Coronary artery (tissue), 2 donors: ENCODE measurements around the gene GTF2IRD1.
"Not testable (repeated sequence)": the region's sequence is repeated elsewhere in the genome, so short reads cannot be mapped to it uniquely, and the experiment has no call there.

ENCODE experiments used
- DNase-seq: peaks from one replicate; pipeline ENCODE4 v3.0.0-alpha.2; 2017; ENCODE audit warnings: low spot score
- H3K27ac ChIP-seq, 2 donors: fragments of 200-600 bp; sonication (generic); one replicate each; pipeline ENCODE4 v1.5.1; 2016 to 2019
- H3K4me3 ChIP-seq: fragments of 200-600 bp; sonication (generic); 2 replicates; pipeline ENCODE4 v1.5.1; 2016; ENCODE audit warnings: mild to moderate bottlenecking, moderate library complexity
- TF ChIP-seq, protein P1 (sequence below): fragments of 200-600 bp; sonication (generic); IDR thresholded peaks from one replicate; pipeline ENCODE4 v1.5.1; 2019; ENCODE audit warnings: antibody characterized with exemption

Gene GTF2IRD1

DNA sequence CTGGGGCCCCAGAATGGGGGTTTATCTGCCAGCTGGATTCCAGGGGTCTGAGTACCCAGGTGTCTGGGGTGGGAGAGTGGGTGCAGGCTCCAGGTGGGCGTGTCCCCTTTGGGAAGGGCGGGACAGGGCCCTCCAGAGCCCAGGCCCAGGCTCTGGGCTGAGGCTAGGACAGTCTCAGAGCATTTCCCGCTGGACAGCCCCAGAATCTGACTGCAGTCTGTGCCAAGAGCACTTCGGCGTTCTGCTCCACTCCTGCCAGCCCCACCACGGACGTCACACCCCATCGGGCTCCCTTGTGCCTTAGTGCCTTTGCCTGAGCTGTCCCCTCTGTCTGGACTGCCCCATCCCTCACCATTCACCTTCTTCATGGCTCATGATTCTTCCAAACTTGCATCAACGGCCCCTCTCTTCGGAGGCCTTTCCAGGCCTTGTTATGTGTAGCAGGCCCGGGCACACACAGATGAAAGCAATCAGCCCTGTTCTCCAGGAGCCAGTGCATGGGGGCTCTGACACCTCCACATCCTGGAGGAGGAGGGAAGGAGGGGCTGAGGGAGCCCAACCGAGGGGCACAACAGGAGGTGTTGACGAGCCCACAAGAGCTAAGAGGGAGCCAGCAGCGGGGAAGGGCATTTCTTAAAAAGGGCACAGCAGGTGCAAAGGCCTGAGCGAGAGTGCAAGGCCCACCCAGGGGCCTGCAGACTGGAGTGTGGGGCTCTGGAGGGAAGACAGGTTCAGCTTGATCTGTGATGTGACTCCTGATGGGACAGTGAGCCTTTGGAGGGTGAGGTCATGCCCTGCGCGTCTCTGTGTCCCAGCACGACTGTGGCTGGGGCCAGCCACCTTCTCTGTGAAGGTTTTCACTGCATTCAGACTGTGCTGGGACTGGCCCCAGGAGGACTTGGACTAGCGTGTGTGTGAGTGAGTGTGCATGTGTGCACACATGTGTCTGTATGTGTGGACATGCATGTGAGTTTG lies 41.7 kb downstream of the GTF2IRD1 start:
- no peak overlapping the region for H3K4me3 ChIP-seq
- no peak for DNase-seq
- H3K27ac ChIP-seq: no peak overlapping the region
- TF ChIP-seq, protein P1, sequence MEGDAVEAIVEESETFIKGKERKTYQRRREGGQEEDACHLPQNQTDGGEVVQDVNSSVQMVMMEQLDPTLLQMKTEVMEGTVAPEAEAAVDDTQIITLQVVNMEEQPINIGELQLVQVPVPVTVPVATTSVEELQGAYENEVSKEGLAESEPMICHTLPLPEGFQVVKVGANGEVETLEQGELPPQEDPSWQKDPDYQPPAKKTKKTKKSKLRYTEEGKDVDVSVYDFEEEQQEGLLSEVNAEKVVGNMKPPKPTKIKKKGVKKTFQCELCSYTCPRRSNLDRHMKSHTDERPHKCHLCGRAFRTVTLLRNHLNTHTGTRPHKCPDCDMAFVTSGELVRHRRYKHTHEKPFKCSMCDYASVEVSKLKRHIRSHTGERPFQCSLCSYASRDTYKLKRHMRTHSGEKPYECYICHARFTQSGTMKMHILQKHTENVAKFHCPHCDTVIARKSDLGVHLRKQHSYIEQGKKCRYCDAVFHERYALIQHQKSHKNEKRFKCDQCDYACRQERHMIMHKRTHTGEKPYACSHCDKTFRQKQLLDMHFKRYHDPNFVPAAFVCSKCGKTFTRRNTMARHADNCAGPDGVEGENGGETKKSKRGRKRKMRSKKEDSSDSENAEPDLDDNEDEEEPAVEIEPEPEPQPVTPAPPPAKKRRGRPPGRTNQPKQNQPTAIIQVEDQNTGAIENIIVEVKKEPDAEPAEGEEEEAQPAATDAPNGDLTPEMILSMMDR: no peak

DNA sequence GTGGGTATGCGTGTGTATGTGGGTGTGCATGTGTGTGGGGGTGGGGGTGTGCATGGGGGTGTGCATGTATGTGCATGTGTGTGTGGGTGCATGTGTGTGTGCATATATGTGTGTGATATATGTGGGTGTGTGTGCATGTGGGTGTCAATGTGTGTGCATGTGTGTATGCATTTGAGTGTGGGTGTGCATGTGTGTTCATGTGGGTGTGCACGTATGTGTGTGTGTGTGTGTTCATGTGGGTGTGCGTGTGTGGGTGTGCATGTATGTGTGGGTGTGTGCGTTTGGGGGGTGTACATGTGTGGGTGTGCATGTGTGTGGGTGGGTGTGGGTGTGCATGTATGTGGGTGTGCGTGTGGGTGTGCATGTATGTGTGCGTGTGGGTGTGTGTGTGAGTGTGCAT lies 42.6 kb downstream of the GTF2IRD1 start:
- TF ChIP-seq, protein P1: no peak
- H3K4me3 ChIP-seq: no peak overlapping the region
- H3K27ac ChIP-seq: no peak overlapping the region
- no peak for DNase-seq

DNA sequence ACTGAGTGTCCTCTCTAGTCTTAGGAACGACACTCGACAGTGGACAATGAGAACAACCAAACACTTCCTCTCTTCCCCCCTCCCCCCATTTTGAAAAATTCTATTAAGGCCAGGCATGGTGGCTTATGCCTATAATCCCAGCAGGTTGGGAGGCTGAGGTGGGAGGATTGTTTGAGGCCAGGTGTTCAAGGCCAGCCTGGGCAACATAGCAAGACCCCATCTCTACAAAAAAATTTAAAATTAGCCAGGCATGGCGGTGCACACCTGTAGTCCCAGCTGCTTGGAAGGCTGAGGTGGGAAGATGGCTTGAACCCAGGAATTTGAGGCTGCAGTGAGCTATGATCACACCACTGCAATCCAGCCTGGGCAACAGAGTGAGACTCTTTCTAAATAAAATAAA lies 43.1 kb downstream of the GTF2IRD1 start:
- not testable (repeated sequence) for DNase-seq, H3K4me3 ChIP-seq, H3K27ac ChIP-seq

DNA sequence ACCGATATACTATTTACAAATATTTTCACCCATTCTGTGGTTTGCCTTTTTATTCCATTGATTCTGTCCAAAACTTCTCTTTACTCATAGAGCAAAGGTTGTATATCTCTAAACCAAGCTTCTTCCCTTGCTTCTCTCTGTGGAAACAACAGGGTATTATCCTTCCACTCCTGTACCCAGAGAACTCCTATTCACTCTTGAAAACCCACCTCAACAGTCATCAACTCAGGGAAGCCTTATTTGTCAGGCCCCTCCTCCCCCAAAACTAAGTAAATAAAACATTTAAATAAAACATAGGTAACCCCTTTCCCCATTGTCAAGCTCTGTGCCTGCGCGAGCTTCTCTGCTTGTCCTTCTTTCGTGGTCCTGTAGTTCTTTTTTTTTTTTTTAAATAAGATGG lies 44.6 kb downstream of the GTF2IRD1 start:
- no peak overlapping the region for H3K4me3 ChIP-seq
- H3K27ac ChIP-seq: no peak overlapping the region
- TF ChIP-seq, protein P1: no peak
- no peak for DNase-seq

DNA sequence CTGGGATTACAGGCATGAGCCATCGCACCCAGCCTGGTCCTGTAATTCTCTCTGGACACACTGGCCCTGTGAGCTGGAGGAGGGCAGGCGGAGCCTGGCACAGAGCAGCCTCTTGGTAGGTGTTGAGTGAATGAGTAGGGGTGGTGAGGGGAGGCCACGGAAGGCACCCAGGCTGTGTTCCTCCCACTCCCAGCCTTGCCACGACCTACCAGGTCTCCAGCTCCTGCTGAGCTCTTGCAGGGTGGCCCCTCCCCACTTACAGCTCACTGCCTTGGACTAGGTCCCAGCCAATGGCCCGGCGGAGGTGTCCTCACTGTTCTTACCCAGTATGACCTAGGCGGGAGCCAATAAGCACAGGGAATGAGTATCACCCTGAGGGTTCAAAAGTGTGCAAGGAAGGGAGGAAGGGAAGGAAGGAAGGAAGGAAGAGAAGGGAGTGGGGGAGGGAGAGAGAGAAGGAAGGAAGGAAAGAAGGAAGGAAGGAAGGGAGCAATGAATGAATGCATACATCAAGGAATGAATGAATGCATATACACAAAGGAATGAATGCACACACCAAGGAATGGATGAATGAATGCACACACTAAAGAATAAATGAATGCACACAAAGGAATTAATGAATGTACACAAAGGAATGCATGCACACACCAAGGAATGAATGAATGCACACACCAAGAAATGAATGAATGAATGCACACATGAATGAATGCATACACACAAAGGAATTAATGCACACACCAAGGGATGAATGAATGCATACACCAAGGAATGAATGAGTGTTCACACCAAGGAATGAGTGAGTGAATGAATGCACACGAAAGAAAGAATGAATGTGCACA lies 45.5 kb downstream of the GTF2IRD1 start:
- DNase-seq: no peak
- TF ChIP-seq, protein P1: no peak
- Histone ChIP-seq H3K27ac (no peak overlapping the region), H3K4me3 (no peak overlapping the region)

DNA sequence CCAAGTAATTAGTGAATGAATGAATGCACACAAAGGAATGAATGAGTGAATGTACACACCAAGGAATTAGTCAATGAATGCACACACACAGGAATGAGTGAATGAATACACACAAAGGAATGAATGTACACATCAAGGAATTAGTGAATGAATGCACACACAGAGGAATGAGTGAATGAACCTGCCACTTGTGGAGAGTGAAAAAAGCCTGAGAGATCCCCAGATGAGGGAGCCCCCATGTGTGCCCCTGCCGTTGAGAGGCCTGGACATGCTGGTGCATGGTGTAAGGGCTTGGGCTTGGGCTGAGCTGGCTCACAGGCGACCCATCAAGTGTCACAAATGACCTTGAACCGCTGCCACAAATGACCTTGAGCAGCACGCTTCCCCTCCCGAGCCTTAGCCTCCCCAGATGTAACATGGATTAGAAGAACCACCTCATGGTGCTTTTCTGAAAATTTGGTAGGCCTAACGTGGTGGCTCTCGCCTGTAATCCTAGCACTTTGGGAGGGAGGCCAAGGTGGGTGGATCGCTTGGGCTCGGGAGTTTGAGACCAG lies 46.2 kb downstream of the GTF2IRD1 start:
- DNase-seq: no peak
- H3K4me3 ChIP-seq: no peak overlapping the region

More for the DNA sequence above, 46.2 kb downstream of the GTF2IRD1 start:
- TF ChIP-seq, protein P1: no peak
- H3K27ac ChIP-seq: no peak overlapping the region
